PC-9 (cell line): ENCODE measurements around the gene TPRG1. TPM values are rescaled to one million over a fixed set of nuclear protein-coding genes. Genes with fewer than 3 reads are reported as not detected.

ENCODE experiments used
- BruUV-seq: library from RNA; stranded (reverse); fragments of 400-500 nt; replicated peaks from 2 replicates; lab custom pipeline; 2021; lab: Mats Ljungman, UMichigan
- CTCF ChIA-PET: fragments of 300-600 bp; sonication (Branson Sonifier 250); formaldehyde crosslinking; loops from one replicate; lab custom pipeline; 2022; ENCODE audit warnings: antibody characterized with exemption; lab: Charles Lee
- POLR2A ChIA-PET: fragments of 300-600 bp; sonication (Branson Sonifier 250); formaldehyde crosslinking; loops from one replicate; lab custom pipeline; 2022; ENCODE audit warnings: antibody characterized with exemption; ENCODE audit not compliant: unreplicated experiment; lab: Charles Lee
- DNase-seq, 2 experiments: peaks; one replicate each; pipeline versions ENCODE4 v3.0.0 to v3.0.0-alpha.2; 2015 to 2022; ENCODE audit warnings: mixed read lengths in 1 of 2
- H2AFZ ChIP-seq: fragments of 200-600 bp; sonication (generic); 2 replicates; pipeline ENCODE4 v1.8.1; 2017; ENCODE audit warnings: antibody characterized with exemption
- H3F3A ChIP-seq: fragments of 200-600 bp; sonication (generic); 2 replicates; pipeline ENCODE4 v1.8.1; 2017; ENCODE audit warnings: antibody characterized with exemption, mild to moderate bottlenecking, low read depth; ENCODE audit not compliant: insufficient read depth
- H3K27ac ChIP-seq: fragments of 200-600 bp; sonication (generic); 2 replicates; pipeline ENCODE4 v1.6.1; 2016; ENCODE audit warnings: mixed run types
- H3K27me3 ChIP-seq: fragments of 200-600 bp; sonication (generic); 2 replicates; pipeline ENCODE4 v1.6.1; 2016; ENCODE audit warnings: low read depth, mixed run types; ENCODE audit not compliant: insufficient read depth
- H3K36me3 ChIP-seq: fragments of 200-600 bp; sonication (generic); 2 replicates; pipeline ENCODE4 v1.6.1; 2016; ENCODE audit warnings: low read depth, mixed run types
- H3K4me1 ChIP-seq: fragments of 200-600 bp; sonication (generic); replicated peaks from 2 replicates; pipeline ENCODE4 v1.6.1; 2016; ENCODE audit warnings: mixed run types; ENCODE audit not compliant: insufficient read depth
- H3K4me2 ChIP-seq: fragments of 200-600 bp; sonication (generic); 2 replicates; pipeline ENCODE4 v1.6.1; 2017; ENCODE audit warnings: mixed run types
- H3K4me3 ChIP-seq: fragments of 200-600 bp; sonication (generic); 2 replicates; pipeline ENCODE4 v1.6.1; 2016; ENCODE audit warnings: mixed run types
- H3K79me2 ChIP-seq: fragments of 200-600 bp; sonication (generic); 2 replicates; pipeline ENCODE4 v1.6.1; 2017; ENCODE audit warnings: low read depth, mixed run types
- H3K9me2 ChIP-seq: fragments of 200-600 bp; sonication (generic); 2 replicates; pipeline ENCODE4 v1.8.1; 2017; ENCODE audit warnings: mild to moderate bottlenecking; ENCODE audit not compliant: insufficient read depth
- H3K9me3 ChIP-seq: fragments of 200-600 bp; sonication (generic); 2 replicates; pipeline ENCODE4 v1.8.1; 2016; ENCODE audit warnings: low read depth; ENCODE audit not compliant: insufficient read depth
- H4K20me1 ChIP-seq: fragments of 200-600 bp; sonication (generic); 2 replicates; pipeline ENCODE4 v1.8.1; 2017; ENCODE audit not compliant: insufficient read depth
- CTCF ChIP-seq: fragments of 200-600 bp; sonication (generic); conservative IDR thresholded peaks from 2 replicates; pipeline ENCODE4 v1.6.1; 2017; ENCODE audit warnings: mixed run types, antibody characterized with exemption, mild to moderate bottlenecking, moderate library complexity
- EZH2 ChIP-seq: fragments of 200-600 bp; sonication (generic); IDR thresholded peaks from 2 replicates; pipeline ENCODE4 v1.8.0; 2017; ENCODE audit warnings: antibody characterized with exemption, low read depth
- intact Hi-C: fragments of 100-400 bp; cut with micrococcal nuclease; formaldehyde crosslinking; loops from one replicate; pipeline ENCODE4 v1.10.0; 2022; ENCODE audit not compliant: unreplicated experiment
- total RNA-seq: library from RNA; stranded (reverse); gene quantifications from 2 replicates; pipeline ENCODE4 v1.2.3, GENCODE V29; 2021

TPRG1 gene
- total RNA-seq, 1 experiment from 2014 or later, result 1.9 TPM

- Histone ChIP-seq H3K4me2 (no peak overlapping the region), H3K4me3 (no peak overlapping the region), H4K20me1 (no peaks in the 10 kb centered on the region), H3K9me3 (peaks cover 8% of the 10 kb centered on the region; the same call in 1 of the 2 replicates), H3K4me1 (peaks cover 14% of the 10 kb centered on the region), H3K27ac (no peak overlapping the region), H3K36me3 (no peaks in the 10 kb centered on the region), H2AFZ (no peak overlapping the region), H3K27me3 (no peaks in the 10 kb centered on the region), H3K9me2 (no peaks in the 10 kb centered on the region), H3F3A (0 out of 2 replicates have a peak, but pooled peaks cover 5% of the 10 kb centered on the region), H3K79me2 (no peaks in the 10 kb centered on the region)
- CTCF ChIA-PET, result no interaction called here
- intact Hi-C loops, result loop anchor here (10.0 kb wide), 1 partner anchor 675 kb away; no protein-coding TSS in a partner anchor
- TF ChIP-seq CTCF, result no peak
- TF ChIP-seq EZH2, result no peak
- POLR2A ChIA-PET, result no interaction called here
- no TSS peak for BruUV-seq
- no peak for DNase-seq
Observed at GRCh38 chr3:189169728-189170127, 2.0 kb upstream of the TPRG1 start.

GRCh38 chr3:189170559-189170958 lies 1.2 kb upstream of the TPRG1 start:
- Histone ChIP-seq H2AFZ (no peak overlapping the region), H3K9me3 (peaks cover 8% of the 10 kb centered on the region; the same call in 1 of the 2 replicates), H3K36me3 (no peaks in the 10 kb centered on the region), H3K4me3 (no peak overlapping the region), H3K27me3 (no peaks in the 10 kb centered on the region), H3K4me1 (peaks cover 14% of the 10 kb centered on the region), H3K79me2 (no peaks in the 10 kb centered on the region), H4K20me1 (no peaks in the 10 kb centered on the region), H3K4me2 (no peak overlapping the region), H3K27ac (no peak overlapping the region), H3F3A (0 out of 2 replicates have a peak, but pooled peaks cover 5% of the 10 kb centered on the region), H3K9me2 (no peaks in the 10 kb centered on the region)
- POLR2A ChIA-PET, result no interaction called here
- DNase-seq, result no peak
- TF ChIP-seq CTCF (no peak), EZH2 (no peak)
- BruUV-seq, result no TSS peak
- CTCF ChIA-PET, result no interaction called here
- intact Hi-C loops, result no loop called here

- POLR2A ChIA-PET, result no interaction called here
- no peak for DNase-seq
- TF ChIP-seq CTCF (no peak), EZH2 (no peak)
- 0 out of 2 replicates have a peak, but pooled peaks cover 2% of the 10 kb centered on the region for H3K9me3 ChIP-seq
- no peaks in the 10 kb centered on the region for H3K9me2 ChIP-seq
- H3K27ac ChIP-seq, result no peak overlapping the region
- H2AFZ ChIP-seq, result no peak overlapping the region
- H4K20me1 ChIP-seq, result no peaks in the 10 kb centered on the region
- H3K4me2 ChIP-seq, result no peak overlapping the region
- no peaks in the 10 kb centered on the region for H3K4me1 ChIP-seq
- no peaks in the 10 kb centered on the region for H3K27me3 ChIP-seq
- intact Hi-C loops, result no loop called here
- no peaks in the 10 kb centered on the region for H3F3A ChIP-seq
- no peaks in the 10 kb centered on the region for H3K36me3 ChIP-seq
- no peaks in the 10 kb centered on the region for H3K79me2 ChIP-seq
- H3K4me3 ChIP-seq, result no peak overlapping the region
- no TSS peak for BruUV-seq
- CTCF ChIA-PET, result no interaction called here
Observed at GRCh38 chr3:189172668-189173419, 1.1 kb downstream of the TPRG1 start.
